ENCODE data around the gene SPATA7.

Gene SPATA7

DNA sequence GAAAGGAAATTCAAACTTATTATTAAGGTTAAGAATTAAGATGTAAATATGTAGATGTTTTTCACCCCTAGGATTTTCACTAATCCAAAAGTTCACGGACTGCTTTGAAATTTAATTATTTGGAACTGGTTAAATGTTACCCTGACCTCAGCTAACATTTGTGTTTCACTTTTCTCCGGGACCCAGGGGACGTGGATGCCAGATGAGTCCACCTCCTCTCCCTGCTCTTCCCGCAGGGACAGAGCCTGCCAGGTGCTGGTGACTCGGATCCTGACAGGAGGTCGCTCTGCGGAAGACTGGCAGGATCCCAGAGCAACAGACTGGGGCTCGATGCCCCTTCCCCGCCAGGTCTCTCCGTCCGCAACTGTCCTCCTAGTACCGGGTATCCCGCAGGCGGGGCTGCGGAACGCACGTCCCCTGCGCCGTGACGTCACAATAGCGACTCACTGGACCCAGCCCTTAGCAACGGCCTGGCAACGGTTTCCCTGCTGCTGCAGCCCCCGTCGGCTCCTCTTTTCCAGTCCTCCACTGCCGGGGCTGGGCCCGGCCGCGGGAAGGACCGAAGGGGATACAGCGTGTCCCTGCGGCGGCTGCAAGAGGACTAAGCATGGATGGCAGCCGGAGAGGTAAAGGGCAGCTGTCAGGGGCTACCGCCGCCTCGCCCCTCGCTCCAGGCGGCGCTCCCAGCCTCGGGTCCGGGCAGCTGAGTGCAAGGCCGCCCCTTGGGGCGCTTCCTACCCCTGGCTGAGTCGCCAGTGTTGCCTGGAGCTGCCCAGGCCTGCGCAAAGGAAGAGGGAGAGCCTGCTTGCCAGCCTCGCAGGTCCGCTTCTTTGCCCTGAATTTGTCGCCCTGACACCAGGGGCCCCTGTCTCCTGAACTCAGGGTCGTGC lies at the start of gene SPATA7:
Gene SPATA7, plus strand, starts transcription at position 446 of the 890 bp plus-strand sequence. Its CDS starts 162 bp downstream, at position 608.
- ATAC-seq (ENCODE audit: low read depth) (peak; percentile 96), DNase-seq (ENCODE audit: low spot score) (peak; percentile 94)
- Histone ChIP-seq H3K4me3 (ENCODE audit: severe bottlenecking) (peak within 1 kb of the TSS; percentile 69), H3K27me3 (ENCODE audit: insufficient read depth, poor library complexity, severe bottlenecking) (no peaks in the 10 kb centered on the region), H3K36me3 (ENCODE audit: low read depth) (no peaks in the 10 kb centered on the region), H3K27ac (ENCODE audit: poor library complexity, severe bottlenecking) (no peak within 1 kb of the TSS), H3K9me3 (ENCODE audit: severe bottlenecking) (no peaks in the 10 kb centered on the region), H3K4me1 (ENCODE audit: insufficient read depth, poor library complexity, severe bottlenecking) (peaks cover 4% of the 10 kb centered on the region)
- TF ChIP-seq, protein P1, sequence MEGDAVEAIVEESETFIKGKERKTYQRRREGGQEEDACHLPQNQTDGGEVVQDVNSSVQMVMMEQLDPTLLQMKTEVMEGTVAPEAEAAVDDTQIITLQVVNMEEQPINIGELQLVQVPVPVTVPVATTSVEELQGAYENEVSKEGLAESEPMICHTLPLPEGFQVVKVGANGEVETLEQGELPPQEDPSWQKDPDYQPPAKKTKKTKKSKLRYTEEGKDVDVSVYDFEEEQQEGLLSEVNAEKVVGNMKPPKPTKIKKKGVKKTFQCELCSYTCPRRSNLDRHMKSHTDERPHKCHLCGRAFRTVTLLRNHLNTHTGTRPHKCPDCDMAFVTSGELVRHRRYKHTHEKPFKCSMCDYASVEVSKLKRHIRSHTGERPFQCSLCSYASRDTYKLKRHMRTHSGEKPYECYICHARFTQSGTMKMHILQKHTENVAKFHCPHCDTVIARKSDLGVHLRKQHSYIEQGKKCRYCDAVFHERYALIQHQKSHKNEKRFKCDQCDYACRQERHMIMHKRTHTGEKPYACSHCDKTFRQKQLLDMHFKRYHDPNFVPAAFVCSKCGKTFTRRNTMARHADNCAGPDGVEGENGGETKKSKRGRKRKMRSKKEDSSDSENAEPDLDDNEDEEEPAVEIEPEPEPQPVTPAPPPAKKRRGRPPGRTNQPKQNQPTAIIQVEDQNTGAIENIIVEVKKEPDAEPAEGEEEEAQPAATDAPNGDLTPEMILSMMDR (IDR thresholded peaks at IDR 0.05; ENCODE audit: poor library complexity, severe bottlenecking), result peak; percentile 24

DNA sequence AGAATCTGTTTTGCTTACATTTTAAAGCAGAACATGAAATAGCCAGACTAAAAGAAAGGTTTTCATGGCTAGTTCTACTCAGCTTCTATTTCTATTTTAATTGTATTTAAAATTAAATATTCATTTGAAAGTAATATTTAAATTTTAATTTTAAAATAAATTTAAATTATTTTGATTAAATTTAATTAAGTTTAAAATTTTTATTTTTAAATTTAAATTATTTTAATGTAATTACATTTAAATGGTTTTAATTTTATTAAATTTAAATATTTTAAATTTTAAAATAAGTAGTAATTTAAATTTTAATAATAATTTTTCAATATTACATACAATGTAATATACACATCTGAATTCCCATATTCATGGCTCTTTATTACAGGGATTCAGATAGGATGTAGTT lies 45.1 kb upstream of the SPATA7 start:
- Histone ChIP-seq H3K4me1 (ENCODE audit: insufficient read depth, poor library complexity, severe bottlenecking) (no peaks in the 10 kb centered on the region), H3K4me3 (ENCODE audit: severe bottlenecking) (no peak overlapping the region), H3K27me3 (ENCODE audit: insufficient read depth, poor library complexity, severe bottlenecking) (peaks cover 13% of the 10 kb centered on the region), H3K27ac (ENCODE audit: poor library complexity, severe bottlenecking) (no peak overlapping the region), H3K36me3 (ENCODE audit: low read depth) (no peaks in the 10 kb centered on the region; the same call in 1 of the 2 replicates), H3K9me3 (ENCODE audit: severe bottlenecking) (no peaks in the 10 kb centered on the region)
- TF ChIP-seq, protein P1 (IDR thresholded peaks at IDR 0.05; ENCODE audit: poor library complexity, severe bottlenecking), result no peak
- DNase-seq (ENCODE audit: low spot score), result no peak
- no peak for ATAC-seq (ENCODE audit: low read depth)

GRCh38 chr14:88342980-88343379 lies 42.5 kb upstream of the SPATA7 start:
- Histone ChIP-seq H3K9me3 (ENCODE audit: severe bottlenecking) (no peaks in the 10 kb centered on the region), H3K4me1 (ENCODE audit: insufficient read depth, poor library complexity, severe bottlenecking) (no peaks in the 10 kb centered on the region), H3K4me3 (ENCODE audit: severe bottlenecking) (no peak overlapping the region), H3K27ac (ENCODE audit: poor library complexity, severe bottlenecking) (no peak overlapping the region), H3K27me3 (ENCODE audit: insufficient read depth, poor library complexity, severe bottlenecking) (peaks cover 5% of the 10 kb centered on the region), H3K36me3 (ENCODE audit: low read depth) (no peaks in the 10 kb centered on the region; the same call in 1 of the 2 replicates)
- TF ChIP-seq, protein P1 (IDR thresholded peaks at IDR 0.05; ENCODE audit: poor library complexity, severe bottlenecking), result no peak
- DNase-seq (ENCODE audit: low spot score) (no peak), ATAC-seq (ENCODE audit: low read depth) (no peak; the same call in 2 of the 3 replicates)

DNA sequence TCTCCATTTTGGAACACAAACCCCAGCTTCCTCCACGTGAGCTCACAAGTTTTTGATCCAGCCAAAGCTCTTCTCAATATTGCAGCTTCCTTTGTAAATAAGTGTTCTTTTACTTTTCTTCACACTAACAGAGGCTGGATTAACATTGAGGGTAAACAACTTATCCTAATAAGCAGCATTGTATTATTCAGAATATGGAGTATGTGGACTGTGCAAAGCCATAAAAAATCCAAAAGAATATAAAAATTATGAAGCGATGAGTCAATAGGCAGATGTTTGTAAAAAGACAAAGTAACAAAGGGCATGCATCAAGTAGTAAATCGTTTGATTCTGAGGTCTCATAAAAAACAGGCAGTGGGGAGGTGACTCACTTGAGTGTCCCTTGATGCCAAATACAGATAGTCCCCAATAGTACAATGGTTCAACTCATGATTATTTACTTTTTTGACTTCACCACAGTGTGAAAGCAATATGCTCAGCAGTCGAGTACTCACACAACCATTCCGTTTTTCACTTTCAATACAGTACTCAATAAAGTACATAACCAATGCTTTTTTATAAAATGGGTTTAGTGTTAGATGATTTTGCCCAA lies 39.3 kb upstream of the SPATA7 start:
- Histone ChIP-seq H3K4me1 (ENCODE audit: insufficient read depth, poor library complexity, severe bottlenecking) (no peaks in the 10 kb centered on the region), H3K36me3 (ENCODE audit: low read depth) (no peaks in the 10 kb centered on the region), H3K4me3 (ENCODE audit: severe bottlenecking) (no peak overlapping the region), H3K27ac (ENCODE audit: poor library complexity, severe bottlenecking) (no peak overlapping the region), H3K9me3 (ENCODE audit: severe bottlenecking) (no peaks in the 10 kb centered on the region), H3K27me3 (ENCODE audit: insufficient read depth, poor library complexity, severe bottlenecking) (no peaks in the 10 kb centered on the region)
- TF ChIP-seq, protein P1 (IDR thresholded peaks at IDR 0.05; ENCODE audit: poor library complexity, severe bottlenecking), result no peak
- DNase-seq (ENCODE audit: low spot score) (no peak), ATAC-seq (ENCODE audit: low read depth) (peak; percentile 33; the same call in 2 of the 3 replicates)

Measured in RWPE2 (cell line).